ENCODE measurements around the gene GRAMD1B. TPM values are rescaled to one million over a fixed set of nuclear protein-coding genes. Genes with fewer than 3 reads are reported as not detected.
"Not testable (repeated sequence)": the region's sequence is repeated elsewhere in the genome, so short reads cannot be mapped to it uniquely, and the experiment has no call there.

Gene GRAMD1B
- total RNA-seq, 3 donors from 2014 or later, result 3.2 to 4.4 (median 4.1) TPM

- Histone ChIP-seq H3K4me3 (no peak overlapping the region), H3K4me1 (ENCODE audit: low read depth) (no peaks in the 10 kb centered on the region), H3K9me3 (no peaks in the 10 kb centered on the region), H3K36me3 (ENCODE audit: low read depth) (no peaks in the 10 kb centered on the region)
- DNase-seq (no peak), ATAC-seq (no peak)
- TF ChIP-seq, protein P1, sequence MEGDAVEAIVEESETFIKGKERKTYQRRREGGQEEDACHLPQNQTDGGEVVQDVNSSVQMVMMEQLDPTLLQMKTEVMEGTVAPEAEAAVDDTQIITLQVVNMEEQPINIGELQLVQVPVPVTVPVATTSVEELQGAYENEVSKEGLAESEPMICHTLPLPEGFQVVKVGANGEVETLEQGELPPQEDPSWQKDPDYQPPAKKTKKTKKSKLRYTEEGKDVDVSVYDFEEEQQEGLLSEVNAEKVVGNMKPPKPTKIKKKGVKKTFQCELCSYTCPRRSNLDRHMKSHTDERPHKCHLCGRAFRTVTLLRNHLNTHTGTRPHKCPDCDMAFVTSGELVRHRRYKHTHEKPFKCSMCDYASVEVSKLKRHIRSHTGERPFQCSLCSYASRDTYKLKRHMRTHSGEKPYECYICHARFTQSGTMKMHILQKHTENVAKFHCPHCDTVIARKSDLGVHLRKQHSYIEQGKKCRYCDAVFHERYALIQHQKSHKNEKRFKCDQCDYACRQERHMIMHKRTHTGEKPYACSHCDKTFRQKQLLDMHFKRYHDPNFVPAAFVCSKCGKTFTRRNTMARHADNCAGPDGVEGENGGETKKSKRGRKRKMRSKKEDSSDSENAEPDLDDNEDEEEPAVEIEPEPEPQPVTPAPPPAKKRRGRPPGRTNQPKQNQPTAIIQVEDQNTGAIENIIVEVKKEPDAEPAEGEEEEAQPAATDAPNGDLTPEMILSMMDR (IDR thresholded peaks at IDR 0.05), result no peak
- intact Hi-C loops (cut with DNase I, micrococcal nuclease), result no loop called here
Observed at GRCh38 chr11:123517559-123518364, 87.7 kb downstream of the GRAMD1B start.

DNA sequence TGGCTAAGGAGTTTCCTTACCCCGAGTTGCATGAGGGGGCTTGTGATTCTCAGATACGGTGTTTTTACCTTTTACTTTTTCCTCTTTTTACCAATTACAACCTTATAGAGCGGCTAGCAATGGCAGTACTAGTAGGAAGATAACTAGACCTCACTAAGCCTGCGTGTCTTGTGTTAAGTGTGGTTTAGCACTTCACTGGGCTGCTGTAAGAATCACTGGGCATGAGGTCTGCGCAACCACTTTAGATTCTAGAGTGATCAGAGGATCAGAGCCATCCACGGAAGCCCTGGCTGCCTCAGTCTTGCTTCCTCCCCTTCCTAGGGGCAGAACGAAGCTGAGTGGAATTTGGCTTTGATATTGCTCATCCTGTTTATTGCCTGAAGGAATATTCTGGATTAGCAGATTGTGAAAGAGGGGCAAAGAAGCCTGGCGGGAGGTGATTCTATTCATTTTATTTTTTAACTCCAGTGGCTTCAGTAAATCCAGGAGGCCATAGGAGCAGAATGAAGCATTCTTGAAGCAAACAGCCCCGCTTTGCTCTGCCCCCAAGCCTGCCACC is 88.5 kb downstream of the GRAMD1B start:
- Histone ChIP-seq H3K4me3 (no peak overlapping the region), H3K36me3 (ENCODE audit: low read depth) (no peaks in the 10 kb centered on the region), H3K9me3 (no peaks in the 10 kb centered on the region), H3K4me1 (ENCODE audit: low read depth) (no peaks in the 10 kb centered on the region)
- intact Hi-C loops (cut with DNase I, micrococcal nuclease), result no loop called here
- ATAC-seq, result no peak
- TF ChIP-seq, protein P1 (IDR thresholded peaks at IDR 0.05), result no peak
- DNase-seq, result no peak

- no peak for ATAC-seq
Observed at GRCh38 chr11:123519055-123519796, 89.2 kb downstream of the GRAMD1B start.

GRCh38 chr11:123519797-123520193 is 89.7 kb downstream of the GRAMD1B start:
- intact Hi-C loops (cut with DNase I, micrococcal nuclease), result no loop called here
- Histone ChIP-seq H3K36me3 (ENCODE audit: low read depth) (no peaks in the 10 kb centered on the region), H3K9me3 (no peaks in the 10 kb centered on the region), H3K4me1 (ENCODE audit: low read depth) (no peaks in the 10 kb centered on the region), H3K4me3 (no peak overlapping the region)
- TF ChIP-seq, protein P1 (IDR thresholded peaks at IDR 0.05), result no peak
- no peak for ATAC-seq
- no peak for DNase-seq

More at GRCh38 chr11:123519055-123519796, 89.2 kb downstream of the GRAMD1B start:
- no peaks in the 10 kb centered on the region for H3K9me3 ChIP-seq
- intact Hi-C loops (cut with DNase I, micrococcal nuclease), result no loop called here
- H3K36me3 ChIP-seq (ENCODE audit: low read depth), result no peaks in the 10 kb centered on the region
- TF ChIP-seq, protein P1 (IDR thresholded peaks at IDR 0.05), result no peak
- DNase-seq, result no peak
- H3K4me3 ChIP-seq, result no peak overlapping the region
- no peaks in the 10 kb centered on the region for H3K4me1 ChIP-seq (ENCODE audit: low read depth)

- DNase-seq; H3K9me3 ChIP-seq; intact Hi-C loops (cut with DNase I, micrococcal nuclease); ATAC-seq; H3K36me3 ChIP-seq (ENCODE audit: low read depth); H3K4me1 ChIP-seq (ENCODE audit: low read depth); H3K4me3 ChIP-seq: not testable (repeated sequence)
Observed at GRCh38 chr11:123520476-123520875, 90.4 kb downstream of the GRAMD1B start.

DNA sequence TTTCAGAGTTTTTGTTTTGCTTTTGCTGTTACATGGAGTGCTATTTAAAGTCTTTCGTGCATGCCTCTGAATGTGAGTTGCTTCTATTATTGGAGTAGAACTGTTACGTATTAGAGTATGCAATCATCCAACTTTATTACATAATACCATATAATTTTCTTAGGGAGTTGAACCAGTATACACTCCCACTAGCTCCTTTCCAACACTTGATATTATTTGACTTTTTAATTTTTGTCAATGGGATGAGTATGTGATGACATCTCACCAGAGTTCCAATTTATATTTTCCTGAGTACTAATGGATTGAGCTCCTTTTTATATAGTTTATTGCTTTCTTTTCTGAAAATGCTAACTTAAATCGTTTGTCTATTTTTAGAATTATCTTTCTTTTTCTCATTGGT is 90.9 kb downstream of the GRAMD1B start:
- Histone ChIP-seq H3K4me3 (no peak overlapping the region), H3K36me3 (ENCODE audit: low read depth) (no peaks in the 10 kb centered on the region), H3K4me1 (ENCODE audit: low read depth) (no peaks in the 10 kb centered on the region), H3K9me3 (no peaks in the 10 kb centered on the region)
- TF ChIP-seq, protein P1 (IDR thresholded peaks at IDR 0.05), result no peak
- intact Hi-C loops (cut with DNase I, micrococcal nuclease), result no loop called here
- ATAC-seq (no peak), DNase-seq (no peak)

Data from mucosa of descending colon (tissue), 3 donors.